ENCODE measurements around the gene MRPL40. TPM values are rescaled to one million over a fixed set of nuclear protein-coding genes. Genes with fewer than 3 reads are reported as not detected.
A peak's percentile ranks its signal among the peaks of the same experiment; 100 is the strongest.

MRPL40 gene
- total RNA-seq, 5 donors from 2014 or later (not counting 1 experiment from before 2014, with no cell fraction given): 12.1 to 16.1 (median 12.3) TPM

DNA sequence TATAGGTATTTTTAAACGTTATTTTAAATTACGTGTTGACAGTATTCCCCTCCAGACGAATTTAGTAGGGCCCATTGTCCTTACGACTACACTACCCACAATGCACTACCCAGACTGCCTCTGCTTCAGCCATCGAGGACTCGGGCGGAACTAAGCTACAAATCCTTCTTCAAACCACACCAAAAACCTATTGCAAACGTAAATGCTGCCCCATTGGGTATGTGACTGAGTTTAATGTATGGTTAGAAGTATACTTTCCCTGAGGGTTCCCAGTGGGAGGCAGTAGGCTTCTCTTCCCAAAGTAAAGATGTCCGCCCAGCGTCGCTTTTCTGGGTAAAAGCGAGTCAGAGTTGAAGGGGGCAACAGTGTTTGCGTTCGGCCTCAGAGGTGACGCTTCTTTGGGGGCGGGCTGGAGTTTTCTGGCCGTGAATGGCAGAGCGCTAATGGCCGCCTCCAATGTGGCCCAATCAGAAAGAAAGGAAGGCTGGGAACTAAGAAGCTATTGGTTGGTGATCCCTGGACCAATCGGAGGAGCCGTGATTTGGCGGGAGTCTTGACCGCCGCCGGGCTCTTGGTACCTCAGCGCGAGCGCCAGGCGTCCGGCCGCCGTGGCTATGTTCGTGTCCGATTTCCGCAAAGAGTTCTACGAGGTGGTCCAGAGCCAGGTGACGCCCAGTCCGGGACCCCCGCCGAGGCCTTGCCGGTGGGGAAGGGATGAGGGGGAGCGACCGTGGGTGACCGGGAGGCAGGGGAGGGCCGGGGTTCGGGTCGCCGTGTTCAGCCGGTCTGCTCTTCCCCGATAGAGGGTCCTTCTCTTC is 47.2 kb downstream of the MRPL40 start, which contains the start of gene CDC45:
Gene CDC45, plus strand, starts transcription at position 566 of the 818 bp plus-strand sequence. Its CDS starts 49 bp downstream, at position 615.
- whole genome bisulfite sequencing (ENCODE audit: insufficient coverage): under 1% methylated on average over 41 of the region's 50 CpGs
- H3K4me1 ChIP-seq (ENCODE audit: control insufficient read depth in 1 of 2, extremely low read depth in 1 of 2, insufficient read depth in 2 of 2, low read length in 2 of 2): peaks cover 11 to 12% of the 10 kb centered on the region in 2 experiments
- no peaks in the 10 kb centered on the region for H3K9me3 Mint-ChIP-seq
- ATAC-seq (replicated peaks in 1 of 4) (peak; percentile 90 to 93 (median 92)), DNase-seq (peak; percentile 86 to 97 (median 92))
- H3K9me3 ChIP-seq: no peaks in the 10 kb centered on the region
- H3K27ac ChIP-seq (ENCODE audit: low read length): peak within 1 kb of the TSS; percentile 97
- peak within 1 kb of the TSS; percentile 100 for H3K27ac Mint-ChIP-seq
- peaks cover 33 to 36% (median 33%) of the 10 kb centered on the region in 3 donors for H3K4me1 Mint-ChIP-seq
- no peaks in the 10 kb centered on the region for H3K27me3 Mint-ChIP-seq
- H3K27me3 ChIP-seq (replicated peaks in 1 of 2; ENCODE audit: control insufficient read depth in 2 of 2, extremely low read depth in 1 of 2, insufficient read depth in 2 of 2, low read length in 1 of 2): no peaks in the 10 kb centered on the region
- peaks cover 11 to 14% of the 10 kb centered on the region in 2 donors for H3K36me3 ChIP-seq (ENCODE audit: control insufficient read depth in 2 of 2, extremely low read depth in 1 of 2, insufficient read depth in 1 of 2, low read length in 1 of 2)
- peak within 1 kb of the TSS; percentile 71 to 86 for H3K4me3 ChIP-seq (ENCODE audit: control insufficient read depth in 1 of 2, extremely low read depth in 1 of 2, low read length in 1 of 2)
- CTCF ChIA-PET: interaction anchor here (0.6 to 2.2 kb wide), 6 partner anchors 19 to 456 kb away, joined by 3 to 7 read pairs (median 6); partner anchors contain the start of gene ESS2 (in 1 of the 2)
- peaks cover 7% of the 10 kb centered on the region for H3K36me3 Mint-ChIP-seq
- peak within 1 kb of the TSS; percentile 84 to 93 (median 93) for H3K4me3 Mint-ChIP-seq
- POLR2A ChIA-PET: interaction anchor here in 1 of 2 donors (0.6 to 0.7 kb wide), 2 partner anchors 381 to 1483 kb away, joined by 3 to 5 read pairs; no protein-coding TSS in a partner anchor

DNA sequence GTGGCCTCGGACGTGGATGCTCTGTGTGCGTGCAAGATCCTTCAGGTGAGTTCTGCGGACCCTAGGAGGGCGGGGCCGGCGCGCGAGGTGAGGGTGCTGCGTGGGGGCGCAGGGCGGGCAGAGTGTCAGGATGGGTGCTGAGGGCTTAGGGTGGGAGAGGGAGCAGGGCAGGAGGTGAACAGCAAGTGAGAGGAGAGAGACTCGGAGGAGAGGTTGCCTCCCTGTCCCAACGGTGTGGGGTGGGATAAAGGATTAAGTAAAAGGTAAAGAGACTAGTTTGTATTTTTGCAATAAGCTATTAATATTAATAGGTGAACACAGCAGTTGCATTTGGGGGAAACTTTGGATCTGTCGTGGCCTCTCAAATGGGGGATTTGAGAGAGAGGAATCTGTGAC is 47.8 kb downstream of the MRPL40 start:
- DNase-seq (peak in 2 of 35 experiments; percentile 6 to 7), ATAC-seq (replicated peaks in 1 of 4) (no peak)
- peak overlapping the region; percentile 97 for H3K27ac ChIP-seq (ENCODE audit: low read length)
- peaks cover 6 to 10% of the 10 kb centered on the region in 2 donors for H3K36me3 ChIP-seq (ENCODE audit: control insufficient read depth in 2 of 2, extremely low read depth in 1 of 2, insufficient read depth in 1 of 2, low read length in 1 of 2)
- under 1% methylated on average over 14 of the region's 15 CpGs for whole genome bisulfite sequencing (ENCODE audit: insufficient coverage)
- H3K4me3 ChIP-seq (ENCODE audit: control insufficient read depth in 1 of 2, extremely low read depth in 1 of 2, low read length in 1 of 2): peak overlapping the region; percentile 71 to 86
- Mint-ChIP-seq H3K36me3 (peaks cover 6% of the 10 kb centered on the region), H3K9me3 (no peaks in the 10 kb centered on the region), H3K27ac (no peak overlapping the region), H3K4me1 (peaks cover 32 to 34% (median 32%) of the 10 kb centered on the region in 3 donors), H3K4me3 (peak overlapping the region; percentile 84 to 93 (median 93)), H3K27me3 (no peaks in the 10 kb centered on the region)
- H3K9me3 ChIP-seq: no peaks in the 10 kb centered on the region
- CTCF ChIA-PET: interaction anchor here in 1 of 2 donors (0.9 to 1.1 kb wide), 3 partner anchors 28 to 336 kb away, joined by 3 to 7 read pairs (median 6); partner anchors contain the start of gene ESS2
- POLR2A ChIA-PET: interaction anchor here in 1 of 2 donors (0.6 to 0.7 kb wide), 2 partner anchors 382 to 1483 kb away, joined by 3 to 5 read pairs; no protein-coding TSS in a partner anchor
- H3K27me3 ChIP-seq (replicated peaks in 1 of 2; ENCODE audit: control insufficient read depth in 2 of 2, extremely low read depth in 1 of 2, insufficient read depth in 2 of 2, low read length in 1 of 2): no peaks in the 10 kb centered on the region
- H3K4me1 ChIP-seq (ENCODE audit: control insufficient read depth in 1 of 2, extremely low read depth in 1 of 2, insufficient read depth in 2 of 2, low read length in 2 of 2): peaks cover 10 to 11% of the 10 kb centered on the region in 2 experiments

DNA sequence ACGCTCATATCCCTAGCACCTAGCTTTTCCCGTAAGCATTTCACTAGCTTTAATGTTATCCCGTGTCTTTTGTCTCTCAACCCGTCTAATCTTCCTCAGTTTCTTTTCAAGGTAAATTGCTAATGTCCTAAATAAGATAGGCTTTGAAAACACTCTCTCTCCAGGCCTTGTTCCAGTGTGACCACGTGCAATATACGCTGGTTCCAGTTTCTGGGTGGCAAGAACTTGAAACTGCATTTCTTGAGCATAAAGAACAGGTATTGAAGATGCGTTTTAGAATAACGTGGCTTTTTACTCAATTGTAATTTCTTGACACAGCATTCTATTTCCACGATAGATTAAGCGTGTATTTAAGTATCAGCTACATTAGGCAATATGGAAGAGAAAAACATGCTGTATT is 48.4 kb downstream of the MRPL40 start:
- peaks cover 3% of the 10 kb centered on the region for H3K36me3 Mint-ChIP-seq
- H3K4me3 ChIP-seq (ENCODE audit: control insufficient read depth in 1 of 2, extremely low read depth in 1 of 2, low read length in 1 of 2): no peak overlapping the region

GRCh38 chr22:19482297-19482696 is 50.0 kb downstream of the MRPL40 start:
- H3K4me1 ChIP-seq (ENCODE audit: control insufficient read depth in 1 of 2, extremely low read depth in 1 of 2, insufficient read depth in 2 of 2, low read length in 2 of 2): peaks cover 9 to 10% of the 10 kb centered on the region in 2 experiments
- ChIA-PET POLR2A (no interaction called here), CTCF (no interaction called here)
- no peak for DNase-seq
- Mint-ChIP-seq H3K4me3 (no peak overlapping the region), H3K9me3 (no peaks in the 10 kb centered on the region), H3K27me3 (no peaks in the 10 kb centered on the region), H3K27ac (no peak overlapping the region), H3K4me1 (peaks cover 16 to 18% (median 17%) of the 10 kb centered on the region in 3 donors), H3K36me3 (no peaks in the 10 kb centered on the region)
- no peak overlapping the region for H3K27ac ChIP-seq (ENCODE audit: low read length)
- no peaks in the 10 kb centered on the region for H3K36me3 ChIP-seq (ENCODE audit: control insufficient read depth in 2 of 2, extremely low read depth in 1 of 2, insufficient read depth in 1 of 2, low read length in 1 of 2)
- 96% methylated on average over 6 of the region's 9 CpGs for WGBS (ENCODE audit: insufficient coverage)
- no peaks in the 10 kb centered on the region for H3K9me3 ChIP-seq
- H3K4me3 ChIP-seq (ENCODE audit: control insufficient read depth in 1 of 2, extremely low read depth in 1 of 2, low read length in 1 of 2): no peak overlapping the region
- H3K27me3 ChIP-seq (replicated peaks in 1 of 2; ENCODE audit: control insufficient read depth in 2 of 2, extremely low read depth in 1 of 2, insufficient read depth in 2 of 2, low read length in 1 of 2): no peaks in the 10 kb centered on the region
- no peak for ATAC-seq (replicated peaks in 1 of 4)

More for the DNA sequence above, 48.4 kb downstream of the MRPL40 start:
- Mint-ChIP-seq H3K27ac (no peak overlapping the region), H3K4me3 (peak overlapping the region; percentile 84 to 93 (median 93)), H3K4me1 (peaks cover 26 to 28% (median 27%) of the 10 kb centered on the region in 3 donors), H3K27me3 (no peaks in the 10 kb centered on the region), H3K9me3 (no peaks in the 10 kb centered on the region)
- H3K27ac ChIP-seq (ENCODE audit: low read length): no peak overlapping the region
- H3K9me3 ChIP-seq: no peaks in the 10 kb centered on the region
- no peaks in the 10 kb centered on the region for H3K27me3 ChIP-seq (replicated peaks in 1 of 2; ENCODE audit: control insufficient read depth in 2 of 2, extremely low read depth in 1 of 2, insufficient read depth in 2 of 2, low read length in 1 of 2)
- peaks cover 3 to 5% of the 10 kb centered on the region in 2 donors for H3K36me3 ChIP-seq (ENCODE audit: control insufficient read depth in 2 of 2, extremely low read depth in 1 of 2, insufficient read depth in 1 of 2, low read length in 1 of 2)
- H3K4me1 ChIP-seq (ENCODE audit: control insufficient read depth in 1 of 2, extremely low read depth in 1 of 2, insufficient read depth in 2 of 2, low read length in 2 of 2): peaks cover 10 to 11% of the 10 kb centered on the region in 2 experiments
- ChIA-PET POLR2A (no interaction called here), CTCF (no interaction called here)
- DNase-seq: no peak
- ATAC-seq (replicated peaks in 1 of 4): no peak
- WGBS (ENCODE audit: insufficient coverage): 84% methylated on average over 4 of the region's 10 CpGs

- Mint-ChIP-seq H3K27ac (no peak overlapping the region), H3K27me3 (no peaks in the 10 kb centered on the region), H3K4me1 (peaks cover 6 to 7% (median 6%) of the 10 kb centered on the region in 3 donors), H3K36me3 (no peaks in the 10 kb centered on the region), H3K4me3 (no peak overlapping the region), H3K9me3 (no peaks in the 10 kb centered on the region)
- H3K36me3 ChIP-seq (ENCODE audit: control insufficient read depth in 2 of 2, extremely low read depth in 1 of 2, insufficient read depth in 1 of 2, low read length in 1 of 2): no peaks in the 10 kb centered on the region
- no peak overlapping the region for H3K27ac ChIP-seq (ENCODE audit: low read length)
- ATAC-seq (replicated peaks in 1 of 4) (no peak), DNase-seq (no peak)
- CTCF ChIA-PET: no interaction called here
- 92% methylated on average over 4 of the region's 8 CpGs for WGBS (ENCODE audit: insufficient coverage)
- no peaks in the 10 kb centered on the region for H3K9me3 ChIP-seq
- peaks cover 0 to 6% of the 10 kb centered on the region in 2 experiments for H3K4me1 ChIP-seq (ENCODE audit: control insufficient read depth in 1 of 2, extremely low read depth in 1 of 2, insufficient read depth in 2 of 2, low read length in 2 of 2)
- H3K27me3 ChIP-seq (replicated peaks in 1 of 2; ENCODE audit: control insufficient read depth in 2 of 2, extremely low read depth in 1 of 2, insufficient read depth in 2 of 2, low read length in 1 of 2): no peaks in the 10 kb centered on the region
- POLR2A ChIA-PET: no interaction called here
- no peak overlapping the region for H3K4me3 ChIP-seq (ENCODE audit: control insufficient read depth in 1 of 2, extremely low read depth in 1 of 2, low read length in 1 of 2)
These were observed 51.3 kb downstream of the MRPL40 start for GRCh38 chr22:19483481-19484244.

All from T-cell (primary cell).